Right lobe of liver (tissue), 6 donors: ENCODE measurements around the gene ZNF827. TPM values are rescaled to one million over a fixed set of nuclear protein-coding genes. Genes with fewer than 3 reads are reported as not detected.

Experiments used
- ATAC-seq, 4 donors: fragments of 200-7000 bp; cut with Tn5 transposase; one replicate each; pipeline ENCODE4 v1.9.1; 2020; ENCODE audit warnings: mild to moderate bottlenecking in 4 of 4, moderate library complexity in 4 of 4
- DNase-seq, 3 donors: peaks; one replicate each; pipeline ENCODE4 v3.0.0-alpha.2; 2020
- H3K27ac ChIP-seq, 3 donors: fragments of 200-600 bp; one replicate each; pipeline ENCODE4 v1.8.0; 2022
- H3K27me3 ChIP-seq, 2 donors: fragments of 200-600 bp; one replicate each; pipeline ENCODE4 v1.8.0; 2022
- H3K36me3 ChIP-seq, 4 donors: fragments of 200-600 bp; sonication (generic) in 1 of 4; one replicate each; pipeline versions ENCODE4 v1.5.1 to v1.8.0; 2017 to 2022; ENCODE audit warnings: control low read depth in 1 of 4
- H3K4me1 ChIP-seq, 4 donors: fragments of 200-600 bp; sonication (generic) in 1 of 4; one replicate each; pipeline versions ENCODE4 v1.5.1 to v1.8.0; 2017 to 2022; ENCODE audit warnings: control low read depth in 1 of 4
- H3K4me3 ChIP-seq, 3 donors: fragments of 200-600 bp; one replicate each; pipeline ENCODE4 v1.8.0; 2022
- H3K9me3 ChIP-seq, 4 donors: fragments of 200-600 bp; sonication (generic) in 1 of 4; one replicate each; pipeline versions ENCODE4 v1.5.1 to v1.8.0; 2017 to 2022; ENCODE audit warnings: control low read depth in 1 of 4
- POLR2A ChIP-seq: fragments of 450-650 bp; IDR thresholded peaks from one replicate; pipeline ENCODE4 v1.6.1; 2017; ENCODE audit warnings: antibody characterized with exemption, mild to moderate bottlenecking
- WGBS: methylation state at CpG from one replicate; pipeline ENCODE4 v1.1.6; 2018; ENCODE audit warnings: low coverage, low lambda C conversion rate; ENCODE audit not compliant: insufficient coverage; ENCODE audit errors: missing lambda C conversion rate; 5-methylcytosine and 5-hydroxymethylcytosine counted together
- intact Hi-C, 2 donors: fragments of 100-400 bp; cut with DNase I; formaldehyde crosslinking; loops; one replicate each; pipeline versions ENCODE4 v1.11.2 to v1.14.1; 2022
- total RNA-seq, 6 experiments: library from RNA; depleted of rRNA in 2 of 6; stranded (reverse); fragments of >200 nt in 2 of 6; fragmentation: NEBNext Ultra II Directional in 3 of 6; extraction: Animal tissue kit (Norgen Biotek cat#: 25700) in 3 of 6; gene quantifications; one replicate each; pipeline versions ENCODE4 v1.1.0 to v1.2.4, GENCODE V29; 2016 to 2023
- TF ChIP-seq, protein P1 (sequence below), 4 donors: fragments of 200-600 bp in 3 of 4; fragments of 450-650 bp in 1 of 4; IDR thresholded peaks; one replicate each; pipeline versions ENCODE4 v1.5.1 to v1.8.0; 2016 to 2022; ENCODE audit warnings: antibody characterized with exemption in 4 of 4, mild to moderate bottlenecking in 2 of 4
- donor health status: DM: no; HTN: yes; CAD: no.
- donor health status: DM: no; HTN: no; CAD: no.
- donor health status: DM: no; HTN: no; CAD: no.
- donor health status: DM: no; HTN: yes; CAD: no.
- donor health status: DM: no; HTN: yes; CAD: no.

The ZNF827 gene
- total RNA-seq, 6 experiments from 2014 or later = 0.28 to 1.6 (median 0.68) TPM

DNA sequence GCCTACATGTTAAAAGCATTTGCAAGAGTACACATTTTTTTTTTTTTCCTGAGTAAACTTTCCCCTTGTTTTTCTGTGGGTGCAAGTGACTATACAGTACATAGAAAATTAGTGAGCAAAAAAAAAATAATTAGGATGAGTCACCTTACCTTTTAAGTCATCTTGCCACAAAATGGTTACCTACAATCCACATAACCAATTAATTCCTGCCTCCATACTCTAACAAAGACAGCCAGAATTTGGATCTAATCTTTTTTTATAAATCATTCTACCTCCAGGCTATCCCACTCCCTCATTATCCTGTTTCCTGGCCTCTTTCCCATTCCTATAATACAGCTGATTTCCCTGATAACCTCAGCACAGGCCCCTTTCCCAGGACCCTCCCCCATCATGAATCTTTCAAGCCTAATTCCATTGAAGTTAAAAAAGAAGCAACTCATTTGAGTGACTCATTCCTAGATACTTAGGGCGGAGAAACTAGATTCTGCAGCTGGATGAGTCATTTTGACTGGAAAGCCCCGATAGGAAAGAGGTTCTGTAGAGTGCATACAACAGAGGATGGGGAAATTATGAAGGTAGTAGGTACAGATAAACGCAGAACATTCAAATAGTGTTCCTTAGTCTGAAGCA is 130.5 kb downstream of the ZNF827 start:
- Histone ChIP-seq H3K4me1 (peaks cover 0 to 26% (median 3%) of the 10 kb centered on the region in 4 donors), H3K27me3 (no peaks in the 10 kb centered on the region), H3K27ac (no peak overlapping the region), H3K9me3 (no peaks in the 10 kb centered on the region), H3K36me3 (no peaks in the 10 kb centered on the region), H3K4me3 (no peak overlapping the region)
- ATAC-seq (peak in 1 of 4 donors; percentile 80), DNase-seq (no peak)
- TF ChIP-seq, protein P1, sequence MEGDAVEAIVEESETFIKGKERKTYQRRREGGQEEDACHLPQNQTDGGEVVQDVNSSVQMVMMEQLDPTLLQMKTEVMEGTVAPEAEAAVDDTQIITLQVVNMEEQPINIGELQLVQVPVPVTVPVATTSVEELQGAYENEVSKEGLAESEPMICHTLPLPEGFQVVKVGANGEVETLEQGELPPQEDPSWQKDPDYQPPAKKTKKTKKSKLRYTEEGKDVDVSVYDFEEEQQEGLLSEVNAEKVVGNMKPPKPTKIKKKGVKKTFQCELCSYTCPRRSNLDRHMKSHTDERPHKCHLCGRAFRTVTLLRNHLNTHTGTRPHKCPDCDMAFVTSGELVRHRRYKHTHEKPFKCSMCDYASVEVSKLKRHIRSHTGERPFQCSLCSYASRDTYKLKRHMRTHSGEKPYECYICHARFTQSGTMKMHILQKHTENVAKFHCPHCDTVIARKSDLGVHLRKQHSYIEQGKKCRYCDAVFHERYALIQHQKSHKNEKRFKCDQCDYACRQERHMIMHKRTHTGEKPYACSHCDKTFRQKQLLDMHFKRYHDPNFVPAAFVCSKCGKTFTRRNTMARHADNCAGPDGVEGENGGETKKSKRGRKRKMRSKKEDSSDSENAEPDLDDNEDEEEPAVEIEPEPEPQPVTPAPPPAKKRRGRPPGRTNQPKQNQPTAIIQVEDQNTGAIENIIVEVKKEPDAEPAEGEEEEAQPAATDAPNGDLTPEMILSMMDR (IDR thresholded peaks at IDR 0.05) = no peak
- no peak for TF ChIP-seq POLR2A
- 22% methylated on average over 3 of the region's 3 CpGs for WGBS
- intact Hi-C loops = no loop called here

DNA sequence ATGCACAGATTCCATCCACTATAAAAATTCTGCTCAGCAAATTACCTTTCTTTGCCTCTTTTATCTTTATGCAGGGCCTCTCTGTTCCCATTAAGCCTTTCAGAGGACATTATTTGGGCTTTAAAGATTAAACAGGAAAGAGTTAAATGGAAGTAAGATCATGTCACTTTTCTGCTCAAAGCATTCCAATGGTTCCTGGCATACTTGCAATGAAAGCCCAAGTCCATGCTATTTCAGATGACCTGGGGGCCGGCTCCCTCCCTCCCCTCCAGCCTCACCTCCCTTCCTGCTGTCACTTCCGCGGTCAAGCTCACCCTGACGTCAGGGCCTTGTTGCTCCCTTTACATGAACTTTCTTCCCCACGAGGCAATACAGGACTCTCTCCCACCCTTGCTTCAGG is 133.1 kb downstream of the ZNF827 start:
- Histone ChIP-seq H3K4me3 (no peak overlapping the region), H3K4me1 (peaks cover 0 to 30% (median 3%) of the 10 kb centered on the region in 4 donors), H3K27me3 (no peaks in the 10 kb centered on the region), H3K27ac (no peak overlapping the region), H3K36me3 (no peaks in the 10 kb centered on the region), H3K9me3 (no peaks in the 10 kb centered on the region)
- intact Hi-C loops = no loop called here
- WGBS = 26% methylated on average over 5 of the region's 5 CpGs
- peak in 2 of 3 donors; percentile 35 to 60 for DNase-seq
- TF ChIP-seq, protein P1 (IDR thresholded peaks at IDR 0.05) = no peak
- peak; percentile 46 to 61 (median 54) for ATAC-seq

DNA sequence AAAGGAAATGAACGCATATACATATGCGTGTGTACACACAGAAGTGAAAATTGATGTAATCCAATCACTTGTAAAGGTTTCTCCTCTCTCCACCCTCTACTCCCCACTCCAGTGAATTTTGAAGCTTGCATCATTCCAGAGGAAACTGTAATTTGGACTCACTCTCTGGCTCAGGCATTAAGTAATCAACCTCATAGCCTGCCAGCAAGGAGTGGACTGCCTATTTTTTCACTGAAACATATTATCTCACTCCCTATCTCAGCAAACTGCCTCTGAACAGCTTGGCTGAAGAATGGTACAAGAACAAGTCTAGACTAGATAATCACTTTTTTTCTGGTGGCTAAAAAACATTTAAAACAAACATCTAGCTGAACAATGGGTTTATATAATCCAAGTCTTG is 134.5 kb downstream of the ZNF827 start:
- no peaks in the 10 kb centered on the region for H3K9me3 ChIP-seq
- no peak overlapping the region for H3K4me3 ChIP-seq
- H3K36me3 ChIP-seq = no peaks in the 10 kb centered on the region
- 24% methylated on average over 2 of the region's 2 CpGs for WGBS
- H3K4me1 ChIP-seq = peaks cover 0 to 30% (median 3%) of the 10 kb centered on the region in 4 donors
- peak overlapping the region in 1 of 3 donors; percentile 4 for H3K27ac ChIP-seq
- ATAC-seq (peak; percentile 88 to 95 (median 90)), DNase-seq (peak in 1 of 3 donors; percentile 59)
- intact Hi-C loops = loop anchor here in 1 of 2 donors (5.0 kb wide), 1 partner anchor 72 kb away; no protein-coding TSS in a partner anchor
- no peak for TF ChIP-seq POLR2A
- TF ChIP-seq, protein P1 (IDR thresholded peaks at IDR 0.05) = no peak
- H3K27me3 ChIP-seq = no peaks in the 10 kb centered on the region

GRCh38 chr4:145799223-145799622 is 139.4 kb downstream of the ZNF827 start:
- no peak for TF ChIP-seq POLR2A
- TF ChIP-seq, protein P1 (IDR thresholded peaks at IDR 0.05) = no peak
- Histone ChIP-seq H3K4me1 (peaks cover 0 to 14% (median under 1%) of the 10 kb centered on the region in 4 donors), H3K27me3 (no peaks in the 10 kb centered on the region), H3K27ac (no peak overlapping the region), H3K36me3 (no peaks in the 10 kb centered on the region), H3K4me3 (no peak overlapping the region), H3K9me3 (no peaks in the 10 kb centered on the region)
- 32% methylated on average over 2 of the region's 2 CpGs for WGBS
- ATAC-seq (peak; percentile 20 to 52 (median 38)), DNase-seq (no peak)
- intact Hi-C loops = no loop called here
